Glutamatergic neuron (in vitro differentiated cells): ENCODE results near the gene IFITM1. TPM values are rescaled to one million over a fixed set of nuclear protein-coding genes. Genes with fewer than 3 reads are reported as not detected.
"Not testable (repeated sequence)": the region's sequence is repeated elsewhere in the genome, so short reads cannot be mapped to it uniquely, and the experiment has no call there.

ENCODE experiments used
- DNase-seq: peaks from one replicate; pipeline ENCODE4 v3.0.0; 2022
- H3K27ac Mint-ChIP-seq: one replicate; pipeline ENCODE4 v1.8.0; 2020; ENCODE audit warnings: mild to moderate bottlenecking, mixed read lengths, inconsistent platforms; ENCODE audit not compliant: unreplicated experiment
- H3K27me3 Mint-ChIP-seq: one replicate; pipeline ENCODE4 v1.8.0; 2020; ENCODE audit warnings: mild to moderate bottlenecking, moderate library complexity, mixed read lengths, inconsistent platforms; ENCODE audit not compliant: unreplicated experiment
- H3K36me3 Mint-ChIP-seq: one replicate; pipeline ENCODE4 v1.8.0; 2020; ENCODE audit warnings: mild to moderate bottlenecking, mixed read lengths, inconsistent platforms; ENCODE audit not compliant: unreplicated experiment
- H3K4me1 Mint-ChIP-seq: one replicate; pipeline ENCODE4 v1.8.0; 2020; ENCODE audit warnings: mild to moderate bottlenecking, low read depth, mixed read lengths, inconsistent platforms; ENCODE audit not compliant: unreplicated experiment
- H3K4me3 Mint-ChIP-seq: one replicate; pipeline ENCODE4 v1.8.0; 2020; ENCODE audit warnings: mild to moderate bottlenecking, mixed read lengths, inconsistent platforms; ENCODE audit not compliant: unreplicated experiment
- H3K9me3 Mint-ChIP-seq: one replicate; pipeline ENCODE4 v1.8.0; 2020; ENCODE audit warnings: mild to moderate bottlenecking, moderate library complexity, mixed read lengths, inconsistent platforms; ENCODE audit not compliant: unreplicated experiment
- total RNA-seq: library from RNA; stranded (reverse); fragmentation: NEBNext Ultra II Directional; extraction: Animal tissue kit (Norgen Biotek cat#: 25700); gene quantifications from one replicate; pipeline ENCODE4 v1.2.1, GENCODE V29; 2021; ENCODE audit not compliant: unreplicated experiment
- TF ChIP-seq, protein P1 (sequence below): fragments of 200-600 bp; sonication (generic); IDR thresholded peaks from one replicate; pipeline ENCODE4 v1.5.0; 2021; ENCODE audit not compliant: partially characterized antibody, unreplicated experiment

The IFITM1 gene
- total RNA-seq, 1 donor from 2014 or later = 2.6 TPM

DNA sequence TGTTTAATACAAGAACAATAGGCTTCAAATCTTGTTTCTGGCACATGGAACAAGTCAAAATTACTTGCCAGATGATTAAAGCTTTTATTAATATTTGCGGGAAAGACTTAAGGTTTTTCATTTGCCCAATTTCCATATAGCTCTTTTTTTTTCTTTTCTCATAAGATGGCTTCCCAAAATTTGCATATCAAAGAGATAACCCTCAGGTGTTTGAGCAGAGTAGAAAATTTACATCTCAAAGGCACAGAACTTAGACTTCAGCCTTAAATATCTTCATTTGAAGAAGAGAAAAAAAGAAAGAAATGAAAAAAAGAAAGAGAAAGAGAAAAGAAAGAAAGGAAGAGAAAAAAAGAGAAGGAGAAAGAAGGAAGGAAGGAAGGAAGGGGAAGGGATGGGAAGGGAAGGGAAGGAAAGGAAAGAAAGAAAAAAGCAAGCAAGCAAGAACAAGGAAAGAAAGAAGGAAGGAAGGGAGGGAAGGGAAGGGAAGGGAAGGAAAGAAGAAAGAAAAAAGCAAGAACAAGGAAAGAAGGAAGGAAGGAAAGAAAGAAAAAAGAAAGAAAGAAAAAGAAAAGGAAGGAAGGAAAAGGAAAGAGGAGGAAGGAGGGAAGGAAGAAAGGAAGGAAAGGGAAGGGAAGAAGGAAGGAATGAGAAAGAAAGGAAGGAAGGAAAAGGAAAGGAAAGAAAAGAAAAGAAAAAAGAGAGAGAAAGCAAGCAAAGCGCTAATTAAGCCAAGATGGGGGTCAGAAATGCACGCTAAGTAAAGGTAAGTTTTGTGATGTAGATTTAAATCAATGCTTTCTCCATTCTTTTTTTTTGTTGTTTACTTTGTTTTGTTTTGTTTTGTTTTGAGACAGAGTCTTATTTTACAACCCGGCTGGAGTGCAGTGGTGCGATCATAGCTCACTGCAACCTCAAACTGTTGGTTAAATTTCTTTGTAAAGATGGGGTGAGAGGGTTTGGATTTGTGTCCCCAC lies 27.0 kb downstream of the IFITM1 start:
- no peak overlapping the region for H3K4me3 Mint-ChIP-seq
- no peak overlapping the region for H3K27ac Mint-ChIP-seq
- H3K27me3 Mint-ChIP-seq = peaks cover 1% of the 10 kb centered on the region
- H3K36me3 Mint-ChIP-seq = no peaks in the 10 kb centered on the region
- no peaks in the 10 kb centered on the region for H3K9me3 Mint-ChIP-seq
- H3K4me1 Mint-ChIP-seq = peaks cover 2% of the 10 kb centered on the region
- TF ChIP-seq, protein P1, sequence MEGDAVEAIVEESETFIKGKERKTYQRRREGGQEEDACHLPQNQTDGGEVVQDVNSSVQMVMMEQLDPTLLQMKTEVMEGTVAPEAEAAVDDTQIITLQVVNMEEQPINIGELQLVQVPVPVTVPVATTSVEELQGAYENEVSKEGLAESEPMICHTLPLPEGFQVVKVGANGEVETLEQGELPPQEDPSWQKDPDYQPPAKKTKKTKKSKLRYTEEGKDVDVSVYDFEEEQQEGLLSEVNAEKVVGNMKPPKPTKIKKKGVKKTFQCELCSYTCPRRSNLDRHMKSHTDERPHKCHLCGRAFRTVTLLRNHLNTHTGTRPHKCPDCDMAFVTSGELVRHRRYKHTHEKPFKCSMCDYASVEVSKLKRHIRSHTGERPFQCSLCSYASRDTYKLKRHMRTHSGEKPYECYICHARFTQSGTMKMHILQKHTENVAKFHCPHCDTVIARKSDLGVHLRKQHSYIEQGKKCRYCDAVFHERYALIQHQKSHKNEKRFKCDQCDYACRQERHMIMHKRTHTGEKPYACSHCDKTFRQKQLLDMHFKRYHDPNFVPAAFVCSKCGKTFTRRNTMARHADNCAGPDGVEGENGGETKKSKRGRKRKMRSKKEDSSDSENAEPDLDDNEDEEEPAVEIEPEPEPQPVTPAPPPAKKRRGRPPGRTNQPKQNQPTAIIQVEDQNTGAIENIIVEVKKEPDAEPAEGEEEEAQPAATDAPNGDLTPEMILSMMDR = no peak
- DNase-seq = no peak

DNA sequence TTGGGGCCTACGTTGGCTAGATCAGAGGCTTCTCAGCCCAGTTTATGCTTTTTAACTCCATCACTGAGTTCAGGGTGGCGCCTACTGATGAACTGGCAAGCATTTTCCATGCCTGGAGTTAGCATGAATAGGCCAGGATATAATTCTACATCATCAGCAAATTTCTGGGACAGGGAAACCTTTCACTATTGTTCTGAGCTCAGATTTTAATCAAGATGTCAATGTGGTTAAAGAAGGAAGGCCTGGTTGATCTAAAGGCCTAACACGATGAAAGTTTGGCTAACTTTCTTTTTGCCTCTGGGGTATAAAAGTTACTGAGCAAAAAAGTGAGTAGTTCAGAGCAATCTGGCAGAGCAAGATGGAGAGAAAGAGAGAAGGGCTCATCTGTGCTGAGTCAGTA lies 28.5 kb downstream of the IFITM1 start:
- H3K4me1 Mint-ChIP-seq = peaks cover 2% of the 10 kb centered on the region
- H3K36me3 Mint-ChIP-seq = no peaks in the 10 kb centered on the region
- no peak for DNase-seq
- no peak overlapping the region for H3K27ac Mint-ChIP-seq
- H3K9me3 Mint-ChIP-seq = no peaks in the 10 kb centered on the region
- TF ChIP-seq, protein P1 = no peak
- no peak overlapping the region for H3K4me3 Mint-ChIP-seq
- peaks cover 1% of the 10 kb centered on the region for H3K27me3 Mint-ChIP-seq

DNA sequence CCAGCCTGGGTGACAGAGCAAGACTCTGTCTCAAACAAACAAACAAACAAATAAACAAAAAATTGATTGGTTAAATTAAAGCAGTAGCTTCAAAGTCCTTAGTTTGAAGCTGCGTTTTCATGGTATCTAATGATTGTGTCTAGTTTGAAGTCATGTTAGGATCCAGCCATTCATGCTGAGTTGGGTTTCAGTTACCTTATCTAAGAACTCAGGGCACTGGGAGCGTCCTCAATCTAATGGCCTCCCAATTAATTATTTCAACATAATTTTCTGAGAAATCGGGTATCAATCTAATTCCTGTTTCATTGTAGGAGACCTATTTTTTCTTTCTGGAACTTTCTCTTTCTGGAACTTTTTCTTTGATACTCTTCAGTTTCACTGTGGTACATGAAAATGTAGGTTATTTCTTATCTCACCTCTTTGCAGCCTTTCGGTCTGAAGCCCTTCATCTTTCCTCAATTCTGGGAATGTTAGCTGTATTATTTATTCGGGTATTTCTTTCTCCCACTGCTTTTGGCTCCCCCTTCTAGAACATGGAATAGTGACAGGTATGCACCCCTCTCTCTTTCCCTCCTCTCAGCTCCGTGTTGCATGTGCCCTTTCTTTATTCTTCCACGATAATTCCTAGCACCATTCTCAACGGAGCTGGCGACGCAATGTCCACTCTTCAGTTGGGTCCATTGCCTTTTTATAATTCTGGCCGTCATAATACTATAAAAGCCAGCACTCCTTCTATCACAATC lies 31.2 kb downstream of the IFITM1 start:
- H3K4me1 Mint-ChIP-seq = peaks cover 2% of the 10 kb centered on the region
- DNase-seq = no peak
- no peak overlapping the region for H3K4me3 Mint-ChIP-seq
- TF ChIP-seq, protein P1 = no peak
- no peaks in the 10 kb centered on the region for H3K9me3 Mint-ChIP-seq
- H3K36me3 Mint-ChIP-seq = no peaks in the 10 kb centered on the region
- H3K27me3 Mint-ChIP-seq = peaks cover 1% of the 10 kb centered on the region
- H3K27ac Mint-ChIP-seq = no peak overlapping the region

DNA sequence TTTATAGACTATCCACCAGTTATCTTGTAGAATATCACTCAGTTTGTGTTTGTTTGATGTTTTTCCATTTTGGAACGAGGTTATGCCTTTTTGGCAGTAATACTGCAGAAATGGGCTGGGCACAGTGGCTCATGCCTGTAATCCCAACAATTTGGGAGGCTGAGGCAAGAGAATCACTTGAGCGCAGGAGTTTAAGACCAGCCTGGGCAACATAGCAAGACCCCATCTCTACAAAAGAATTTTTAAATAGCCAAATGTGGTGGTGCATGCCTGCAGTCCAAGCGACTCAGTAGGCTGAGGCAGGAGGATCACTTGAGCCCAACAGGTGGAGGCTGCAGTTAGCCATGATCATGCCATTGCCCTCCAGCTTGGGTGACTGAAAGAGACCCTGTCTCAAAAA lies 32.7 kb downstream of the IFITM1 start:
- Mint-ChIP-seq H3K27ac (no peak overlapping the region), H3K9me3 (no peaks in the 10 kb centered on the region), H3K4me3 (no peak overlapping the region), H3K27me3 (peaks cover 1% of the 10 kb centered on the region), H3K4me1 (no peaks in the 10 kb centered on the region), H3K36me3 (no peaks in the 10 kb centered on the region)
- no peak for DNase-seq
- TF ChIP-seq, protein P1 = no peak

DNA sequence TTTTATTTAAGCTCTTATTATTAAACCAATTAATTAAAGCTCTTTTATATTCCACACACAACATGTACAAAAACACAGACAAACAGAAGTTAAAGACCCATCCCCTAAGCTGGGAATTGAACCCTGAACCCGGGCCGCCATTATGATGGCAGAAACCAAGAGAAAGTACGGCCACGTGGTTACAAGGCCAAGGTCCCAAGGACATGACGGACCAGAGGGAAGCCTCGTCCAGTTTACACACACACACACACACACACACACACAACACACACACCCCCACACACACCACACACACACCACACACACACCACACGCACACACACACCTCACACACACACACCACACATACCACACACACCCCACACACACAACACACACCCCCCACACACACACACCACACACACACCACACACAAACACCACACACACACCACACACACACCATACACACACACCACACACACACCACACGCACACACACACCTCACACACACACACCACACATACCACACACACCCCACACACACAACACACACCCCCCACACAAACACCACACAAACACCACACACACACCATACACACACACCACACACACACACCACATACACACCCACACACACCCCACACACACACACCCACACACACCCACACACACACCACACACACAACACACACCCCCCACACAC lies 35.6 kb downstream of the IFITM1 start:
- H3K4me1 Mint-ChIP-seq, H3K27me3 Mint-ChIP-seq, H3K4me3 Mint-ChIP-seq, H3K27ac Mint-ChIP-seq, H3K36me3 Mint-ChIP-seq, DNase-seq, H3K9me3 Mint-ChIP-seq: not testable (repeated sequence)

DNA sequence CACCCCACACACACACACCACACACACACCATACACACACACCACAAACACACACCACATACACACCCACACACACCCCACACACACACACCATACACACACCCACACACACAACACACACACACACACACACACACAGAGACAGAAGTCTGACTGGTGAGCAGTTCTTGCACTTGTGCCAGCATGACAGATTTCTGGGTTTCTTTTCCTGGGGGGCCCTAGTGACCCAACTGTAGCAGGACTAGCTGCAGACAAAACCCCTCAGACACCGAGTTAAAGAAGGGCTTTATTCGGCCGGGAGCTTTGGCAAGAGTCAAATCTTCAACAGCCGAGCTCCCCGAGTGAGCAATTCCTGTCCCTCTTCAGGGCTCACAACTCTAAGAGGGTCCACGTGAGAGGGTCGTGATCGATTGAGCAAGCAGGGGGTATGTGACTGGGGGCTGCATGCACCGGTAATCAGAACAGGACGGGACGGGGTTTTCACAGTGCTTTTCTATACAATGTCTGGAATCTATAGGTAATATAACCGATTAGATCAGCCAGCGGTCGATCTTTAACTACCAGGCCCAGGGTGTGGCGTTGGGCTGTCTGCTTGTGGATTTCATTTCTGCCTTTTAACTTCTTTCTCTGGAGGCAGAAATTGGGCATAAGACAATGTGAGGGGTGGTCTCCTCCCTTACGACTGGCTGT lies 36.3 kb downstream of the IFITM1 start:
- not testable (repeated sequence) for H3K4me1 Mint-ChIP-seq, H3K4me3 Mint-ChIP-seq, DNase-seq, H3K36me3 Mint-ChIP-seq, H3K9me3 Mint-ChIP-seq, H3K27me3 Mint-ChIP-seq, H3K27ac Mint-ChIP-seq
